ENCODE data around the gene GTPBP10. TPM values are rescaled to one million over a fixed set of nuclear protein-coding genes. Genes with fewer than 3 reads are reported as not detected.

The GTPBP10 gene
- total RNA-seq, 1 experiment from 2014 or later: 23.3 TPM

- Histone ChIP-seq H3K27ac (ENCODE audit: insufficient read length, low read depth, low read length) (peak within 1 kb of the TSS; percentile 0), H3K23ac (ENCODE audit: insufficient read length, low read depth, low read length) (no peak within 1 kb of the TSS), H3K56ac (ENCODE audit: insufficient read length, low read depth, low read length) (no peak within 1 kb of the TSS), H3K79me2 (ENCODE audit: insufficient read depth, low read length) (no peaks in the 10 kb centered on the region), H3K79me1 (ENCODE audit: insufficient read depth, low read depth, low read length, poor library complexity, severe bottlenecking) (peaks cover 7% of the 10 kb centered on the region), H3K23me2 (ENCODE audit: insufficient read length, low read depth, low read length, poor library complexity, severe bottlenecking) (peaks cover 6% of the 10 kb centered on the region), H3K18ac (ENCODE audit: insufficient read length, low read depth, low read length) (no peak within 1 kb of the TSS), H3K9me3 (ENCODE audit: control insufficient read depth, low read depth, low read length) (no peaks in the 10 kb centered on the region), H2BK12ac (ENCODE audit: insufficient read length, low read depth, low read length) (no peak within 1 kb of the TSS), H3K14ac (ENCODE audit: insufficient read depth, low read length) (peak within 1 kb of the TSS; percentile 0; the same call in 1 of the 2 replicates), H2BK15ac (ENCODE audit: low read depth, low read length) (no peak within 1 kb of the TSS), H3K4me2 (ENCODE audit: insufficient read depth, insufficient read length, low read length) (peak within 1 kb of the TSS; percentile 75), H4K91ac (ENCODE audit: insufficient read length, low read depth, low read length) (no peak within 1 kb of the TSS), H3K4ac (ENCODE audit: low read depth, low read length) (no peak within 1 kb of the TSS), H2BK5ac (ENCODE audit: insufficient read length, low read length) (no peak within 1 kb of the TSS), H2AK5ac (ENCODE audit: insufficient read length, low read length) (no peak within 1 kb of the TSS), H2BK120ac (ENCODE audit: low read depth, low read length, poor library complexity, severe bottlenecking) (no peak within 1 kb of the TSS), H4K5ac (ENCODE audit: insufficient read length, low read depth, low read length) (no peak within 1 kb of the TSS), H2BK20ac (ENCODE audit: low read depth, low read length, poor library complexity, severe bottlenecking) (no peak within 1 kb of the TSS), H3K27me3 (ENCODE audit: insufficient read depth, low read length) (no peaks in the 10 kb centered on the region), H3K4me1 (ENCODE audit: insufficient read depth, low read length) (no peaks in the 10 kb centered on the region), H3T11ph (ENCODE audit: low read length) (no peak within 1 kb of the TSS), H4K20me1 (ENCODE audit: control insufficient read depth, insufficient read depth, insufficient read length) (no peaks in the 10 kb centered on the region), H2AFZ (ENCODE audit: low read length) (peak within 1 kb of the TSS; percentile 67), H4K8ac (replicated peaks; ENCODE audit: insufficient read length, low read depth, low read length) (no peak within 1 kb of the TSS), H3K9ac (ENCODE audit: extremely low read depth, insufficient read length, low read length) (peak within 1 kb of the TSS; percentile 53)
- Mint-ChIP-seq H3K27me3 (ENCODE audit: low read depth) (peaks cover 26% of the 10 kb centered on the region), H3K4me1 (peaks cover 5 to 11% of the 10 kb centered on the region in 2 experiments), H3K9me3 (peaks cover 2 to 4% of the 10 kb centered on the region in 2 experiments; a peak in 2 of 5 replicates), H3K27ac (peak within 1 kb of the TSS; percentile 92 to 100 (median 98)), H3K4me3 (peak within 1 kb of the TSS; percentile 91 to 97), H3K36me3 (ENCODE audit: insufficient read depth in 1 of 3, low read depth in 3 of 3) (peaks cover 8 to 30% (median 27%) of the 10 kb centered on the region in 3 experiments; a peak in 6 of 7 replicates)
- no CpG with 5 or more reads among the region's 35 CpGs for WGBS (ENCODE audit: extremely low coverage, insufficient read length, low lambda C conversion rate)
- DNase-seq: peak; percentile 93
- TF ChIP-seq CTCF (conservative IDR thresholded peaks at IDR 0.05): no peak
Observed at GRCh38 chr7:90403174-90404113, 56.9 kb downstream of the GTPBP10 start, which contains the start of gene CLDN12. TSS of gene CLDN12 (plus strand) at chr7:90403461. CDS start at chr7:90412677, 9,216 bp downstream.
